Psoas muscle (tissue), 8 donors: ENCODE measurements around the gene ACTN1. TPM values are rescaled to one million over a fixed set of nuclear protein-coding genes. Genes with fewer than 3 reads are reported as not detected.

Experiments used
- ATAC-seq, 4 donors: fragments of 200-7000 bp; cut with Tn5 transposase; one replicate each; pipeline ENCODE4 v1.9.1; 2020; ENCODE audit warnings: moderate library complexity in 3 of 4, mild to moderate bottlenecking in 2 of 4
- DNase-seq, 2 donors: peaks; one replicate each; pipeline ENCODE4 v3.0.0-alpha.2; 2020
- H3K27ac ChIP-seq: fragments of 200-600 bp; one replicate; pipeline ENCODE4 v1.8.0; 2022
- H3K27me3 ChIP-seq, 3 donors: fragments of 200-600 bp in 1 of 3; one replicate each; pipeline versions ENCODE4 v1.6.1 to v1.8.0; 2013 to 2022; ENCODE audit warnings: low read length in 2 of 3, mild to moderate bottlenecking in 2 of 3, moderate library complexity in 1 of 3; ENCODE audit not compliant: insufficient read depth in 3 of 3
- H3K36me3 ChIP-seq, 2 donors: fragments of 200-600 bp in 1 of 2; one replicate each; pipeline versions ENCODE4 v1.6.1 to v1.8.0; 2013 to 2022; ENCODE audit warnings: low read depth in 1 of 2, mild to moderate bottlenecking in 1 of 2, moderate library complexity in 1 of 2; ENCODE audit not compliant: insufficient read depth in 1 of 2
- H3K4me1 ChIP-seq: fragments of 200-600 bp; one replicate; pipeline ENCODE4 v1.8.0; 2022
- H3K4me3 ChIP-seq: fragments of 200-600 bp; one replicate; pipeline ENCODE4 v1.8.0; 2022; ENCODE audit warnings: mild to moderate bottlenecking
- H3K9me3 ChIP-seq: fragments of 200-600 bp; one replicate; pipeline ENCODE4 v1.8.0; 2022
- CTCF ChIP-seq: fragments of 200-600 bp; IDR thresholded peaks from one replicate; pipeline ENCODE4 v1.8.0; 2022; ENCODE audit warnings: antibody characterized with exemption
- WGBS, 3 donors: extraction: QIAGEN DNeasy Blood & Tissue Kit; methylation state at CpG; one replicate each; pipeline versions ENCODE4 v1.1.6 to v1.1.7; 2013; 5-methylcytosine and 5-hydroxymethylcytosine counted together
- intact Hi-C, 2 donors: fragments of 100-400 bp; cut with DNase I; formaldehyde crosslinking; loops; one replicate each; pipeline versions ENCODE4 v1.11.0 to v1.14.2; 2022
- polyA plus RNA-seq, 3 donors: library from polyadenylated mRNA; stranded (reverse); fragments of 200-250 nt; gene quantifications; one replicate each; pipeline ENCODE4 v1.2.3, GENCODE V29; 2013
- total RNA-seq, 4 donors: library from RNA; stranded (reverse); fragmentation: NEBNext Ultra II Directional in 2 of 4; extraction: Animal tissue kit (Norgen Biotek cat#: 25700) in 2 of 4; gene quantifications; one replicate each; pipeline versions ENCODE4 v1.2.1 to v1.2.4, GENCODE V29; 2021 to 2023
- donor health status: healthy with polysubstance abuse.
- donor health status: DM: no; HTN: no; CAD: no; lungs with moderate emphysema.
- donor health status: Bipolar disorder and iron deficiency.
- donor health status: healthy.
- donor health status: DM: yes; HTN: yes; CAD: no.
- donor health status: DM: no; HTN: no; CAD: no.
- donor health status: DM: no; HTN: no; CAD: no.
- donor health status: DM: yes; HTN: yes; CAD: no.

The ACTN1 gene
- total and polyA plus RNA-seq, 7 donors, result 5.8 to 23.7 (median 10.9) TPM

DNA sequence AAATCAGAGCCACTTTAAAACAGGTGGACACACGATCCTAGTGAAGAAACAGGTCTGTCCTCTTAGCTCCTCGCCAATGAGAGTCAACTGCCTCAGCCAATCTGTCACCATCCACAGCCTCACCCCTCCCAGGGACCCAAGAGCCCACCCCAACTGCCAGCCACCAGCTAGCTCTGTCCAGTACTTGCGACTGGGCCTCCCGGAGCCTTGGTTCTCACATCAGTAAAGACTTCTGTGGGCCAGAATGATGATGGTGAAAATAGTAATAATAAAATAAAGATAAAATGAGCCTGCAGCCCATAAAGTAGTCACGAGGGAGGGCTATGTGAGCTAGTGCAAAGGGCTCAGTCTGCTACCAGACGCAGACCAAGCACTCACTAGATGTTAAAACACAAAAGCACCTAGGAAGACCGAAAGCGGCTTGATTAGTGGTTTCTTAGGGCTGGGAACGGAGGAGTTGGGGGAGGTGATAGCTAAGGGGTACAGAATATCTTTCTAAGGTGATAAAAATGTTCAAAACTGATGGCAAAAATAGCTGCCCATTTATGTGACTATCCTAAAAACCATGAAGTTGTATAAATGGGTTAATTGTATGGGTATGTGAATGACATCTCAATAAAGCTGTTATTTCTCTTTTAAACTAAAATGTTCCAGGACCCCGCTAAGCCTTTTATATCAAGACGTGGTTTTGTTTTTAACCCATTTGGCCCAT is 39.8 kb downstream of the ACTN1 start:
- Histone ChIP-seq H3K4me1 (peaks cover 50% of the 10 kb centered on the region), H3K27me3 (no peaks in the 10 kb centered on the region), H3K9me3 (no peaks in the 10 kb centered on the region), H3K27ac (peak overlapping the region; percentile 54), H3K36me3 (no peaks in the 10 kb centered on the region), H3K4me3 (no peak overlapping the region)
- intact Hi-C loops, result no loop called here
- TF ChIP-seq CTCF, result no peak
- WGBS, 3 donors, result 73 to 77% (median 75%) methylated on average over 11 of the region's 11 CpGs
- no peak for DNase-seq
- ATAC-seq, result no peak

DNA sequence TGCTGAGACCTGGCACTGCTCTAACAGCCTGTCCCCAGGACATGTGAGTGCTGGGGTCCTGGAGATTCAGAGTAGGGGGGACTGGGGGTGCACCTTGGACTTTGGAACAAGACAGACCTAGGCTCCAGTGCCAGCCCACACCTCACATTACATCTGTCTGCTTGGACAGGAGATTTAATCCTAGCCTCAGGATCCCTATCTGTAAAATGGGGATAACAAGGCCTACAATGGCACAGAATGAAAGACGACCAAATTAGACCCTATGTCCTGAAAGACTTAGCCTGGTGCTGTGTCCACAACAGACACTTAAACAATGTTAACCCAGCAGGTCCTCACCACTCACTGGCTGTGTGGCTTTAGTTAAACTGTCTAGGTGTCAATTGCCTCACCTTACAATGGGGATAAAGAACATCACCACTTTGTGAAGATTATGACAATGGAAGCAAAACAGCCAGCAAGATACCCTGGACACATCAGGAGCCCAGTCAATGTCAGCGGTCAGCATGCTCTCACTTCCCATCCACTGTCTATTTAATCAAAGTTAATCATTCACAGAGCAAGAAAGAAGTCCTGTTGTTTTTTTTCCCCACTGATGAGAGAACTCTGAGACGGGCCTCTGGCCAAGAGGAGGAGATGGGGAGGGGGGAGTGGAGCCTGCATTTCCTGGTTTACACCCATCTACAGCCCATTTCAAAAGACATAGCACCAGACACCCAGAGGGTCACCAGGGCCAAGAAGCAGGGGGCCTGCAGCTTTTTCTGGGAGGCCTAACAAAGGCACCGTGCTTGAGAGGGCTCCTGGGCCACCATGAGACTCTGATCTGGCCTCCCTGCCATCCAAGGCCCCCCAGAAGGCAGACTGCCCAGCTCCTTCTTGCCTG is 40.6 kb downstream of the ACTN1 start:
- DNase-seq (no peak), ATAC-seq (no peak)
- Histone ChIP-seq H3K4me3 (no peak overlapping the region), H3K4me1 (peaks cover 46% of the 10 kb centered on the region), H3K9me3 (no peaks in the 10 kb centered on the region), H3K27me3 (no peaks in the 10 kb centered on the region), H3K36me3 (no peaks in the 10 kb centered on the region), H3K27ac (peak overlapping the region; percentile 54)
- no peak for TF ChIP-seq CTCF
- intact Hi-C loops, result no loop called here
- 70 to 79% (median 70%) methylated on average over 4 of the region's 4 CpGs for WGBS, 3 donors

- Histone ChIP-seq H3K27ac (peak overlapping the region; percentile 54), H3K4me1 (peaks cover 40% of the 10 kb centered on the region), H3K4me3 (no peak overlapping the region), H3K9me3 (no peaks in the 10 kb centered on the region), H3K36me3 (no peaks in the 10 kb centered on the region), H3K27me3 (no peaks in the 10 kb centered on the region)
- no peak for DNase-seq
- TF ChIP-seq CTCF, result peak; percentile 17
- intact Hi-C loops, result no loop called here
- ATAC-seq, result peak; percentile 28 to 59 (median 47)
- WGBS, 3 donors, result 42 to 45% (median 44%) methylated on average over 11 of the region's 11 CpGs
Measured at GRCh38 chr14:68937471-68938270, 41.4 kb downstream of the ACTN1 start.

- TF ChIP-seq CTCF, result no peak
- no peaks in the 10 kb centered on the region for H3K9me3 ChIP-seq
- intact Hi-C loops, result no loop called here
- H3K4me3 ChIP-seq, result no peak overlapping the region
- no peaks in the 10 kb centered on the region for H3K27me3 ChIP-seq
- no peak for DNase-seq
- 53 to 68% (median 56%) methylated on average over 2 of the region's 2 CpGs for WGBS, 3 donors
- no peak for ATAC-seq
- H3K36me3 ChIP-seq, result no peaks in the 10 kb centered on the region
- peaks cover 33% of the 10 kb centered on the region for H3K4me1 ChIP-seq
- peak overlapping the region; percentile 43 for H3K27ac ChIP-seq
Measured at GRCh38 chr14:68936980-68937379, 42.1 kb downstream of the ACTN1 start.
